Measurements from ENCODE around the gene LATS2.
"Not testable (repeated sequence)": the region's sequence is repeated elsewhere in the genome, so short reads cannot be mapped to it uniquely, and the experiment has no call there.

LATS2 gene

DNA sequence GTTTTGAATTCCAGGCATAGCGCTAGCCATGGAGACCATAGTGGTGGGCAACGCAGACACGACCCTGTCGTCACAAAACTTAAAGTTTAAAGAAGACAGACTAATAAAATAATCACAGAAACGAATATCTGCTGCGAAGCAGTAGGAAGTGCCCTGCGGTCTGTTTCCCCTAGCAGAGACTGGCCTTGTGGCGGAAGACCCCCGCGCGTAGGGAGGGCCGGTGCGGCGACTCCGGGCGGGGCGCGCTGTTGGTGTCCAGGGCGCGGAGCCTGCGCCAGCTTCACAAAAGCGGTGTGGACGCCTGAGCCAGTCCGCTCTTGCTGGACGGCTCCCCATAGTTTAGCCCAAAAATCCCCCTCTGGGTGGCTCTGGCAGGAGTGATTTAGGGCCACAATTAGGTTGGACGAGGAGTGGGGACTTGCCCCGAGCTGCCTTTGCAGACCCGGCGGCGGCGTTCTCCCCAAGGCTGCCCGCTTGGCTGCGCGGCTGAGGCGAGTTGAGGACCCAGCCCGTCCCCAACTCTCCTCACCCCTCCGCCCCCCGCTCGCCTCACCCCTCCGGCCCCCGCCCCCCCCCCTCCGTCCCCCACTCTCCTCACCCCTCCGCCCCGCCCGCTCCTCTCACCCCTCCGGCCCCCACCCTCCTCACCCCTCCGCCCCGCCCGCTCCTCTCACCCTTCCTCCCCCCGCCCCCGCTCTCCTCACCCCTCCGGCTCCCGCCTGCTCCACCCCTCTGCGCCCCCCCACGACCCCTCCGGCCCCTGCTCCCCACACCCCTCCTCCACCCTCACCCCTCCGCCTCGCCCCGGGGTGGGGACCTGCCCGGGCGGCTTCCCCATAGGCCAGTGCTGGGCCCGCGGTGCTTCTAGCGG lies 14.2 kb upstream of the LATS2 start:
- DNase-seq, result peak in 2 of 10 donors; percentile 22 to 25

DNA sequence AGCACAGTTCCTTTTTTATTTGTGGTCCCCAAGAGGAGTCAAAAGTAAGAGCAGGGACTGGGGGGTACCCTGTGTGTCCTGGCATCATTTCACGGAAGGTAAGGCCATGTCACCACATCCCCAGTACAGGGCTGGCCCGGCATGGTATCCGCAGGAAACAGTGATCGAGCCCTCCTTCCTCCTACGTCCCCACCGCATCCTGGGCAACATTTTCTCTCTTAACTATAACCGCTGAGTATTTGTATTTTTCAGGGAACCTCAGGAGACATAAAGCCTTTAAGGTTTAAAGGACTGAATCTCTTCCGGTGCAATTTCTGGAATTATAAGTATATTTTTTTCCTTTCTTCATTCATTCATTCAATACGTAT lies 13.6 kb upstream of the LATS2 start:
- intact Hi-C loops (cut with DNase I), result no loop called here
- DNase-seq, result no peak

More for the DNA sequence above, 14.2 kb upstream of the LATS2 start:
- intact Hi-C loops (cut with DNase I), result no loop called here

DNA sequence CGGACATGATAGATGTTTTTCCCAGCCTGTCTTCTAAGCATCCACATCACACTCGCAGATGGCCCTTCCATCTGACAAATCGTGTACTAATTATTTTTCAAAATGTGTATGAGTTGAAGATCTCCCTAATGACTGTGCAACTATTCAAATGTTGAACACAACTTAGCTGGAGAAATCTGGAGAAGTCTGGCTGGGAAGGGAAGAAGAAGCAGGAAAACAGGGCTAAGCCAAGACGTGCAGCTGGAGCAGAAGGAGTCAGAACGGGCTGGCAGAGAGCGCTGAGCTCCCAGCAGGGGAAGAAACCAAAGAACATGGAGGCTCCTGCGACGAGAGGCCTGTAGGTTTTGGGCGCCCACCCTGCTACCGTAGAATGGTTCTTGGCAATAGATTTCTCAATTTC lies 13.2 kb upstream of the LATS2 start:
- intact Hi-C loops (cut with DNase I), result no loop called here
- DNase-seq, result no peak

GRCh38 chr13:21071924-21072323 lies 10.5 kb upstream of the LATS2 start:
- intact Hi-C loops (cut with DNase I), result no loop called here
- DNase-seq, result no peak

- no peak for DNase-seq
- intact Hi-C loops (cut with DNase I), result no loop called here
These were observed 9.6 kb upstream of the LATS2 start for GRCh38 chr13:21071015-21071414.

GRCh38 chr13:21069561-21070004 lies 8.2 kb upstream of the LATS2 start:
- intact Hi-C loops (cut with DNase I), result no loop called here
- no peak for DNase-seq

DNA sequence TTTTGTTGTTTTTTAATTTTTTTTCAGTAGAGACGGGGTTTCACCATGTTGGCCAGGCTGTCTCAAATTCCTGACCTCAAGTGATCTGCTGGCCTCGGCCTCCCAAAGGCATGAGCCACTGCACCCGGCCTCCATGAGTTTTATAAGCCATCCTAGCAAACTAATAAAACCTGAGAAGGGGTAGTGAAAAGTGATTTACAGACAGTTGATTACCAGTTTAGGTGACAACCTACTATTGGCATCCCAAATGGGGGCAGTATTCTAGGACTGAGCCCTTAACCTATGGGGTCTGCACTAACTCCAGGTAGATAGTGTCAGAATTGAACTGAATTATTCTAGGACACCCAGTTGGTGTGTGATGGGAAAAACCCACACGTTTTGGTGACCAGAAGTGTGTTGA lies 6.5 kb upstream of the LATS2 start:
- intact Hi-C loops (cut with DNase I), result no loop called here
- DNase-seq, result no peak

GRCh38 chr13:21066946-21067345 lies 5.6 kb upstream of the LATS2 start:
- no peak for DNase-seq
- intact Hi-C loops (cut with DNase I), result no loop called here

- intact Hi-C loops (cut with DNase I), result no loop called here
- DNase-seq, result no peak
These were observed 4.3 kb upstream of the LATS2 start for GRCh38 chr13:21065686-21066085.

GRCh38 chr13:21063031-21063430 lies 1.6 kb upstream of the LATS2 start:
- no peak for DNase-seq
- intact Hi-C loops (cut with DNase I), result loop anchor here (5.0 kb wide), 1 partner anchor 121 kb away; no protein-coding TSS in a partner anchor

DNA sequence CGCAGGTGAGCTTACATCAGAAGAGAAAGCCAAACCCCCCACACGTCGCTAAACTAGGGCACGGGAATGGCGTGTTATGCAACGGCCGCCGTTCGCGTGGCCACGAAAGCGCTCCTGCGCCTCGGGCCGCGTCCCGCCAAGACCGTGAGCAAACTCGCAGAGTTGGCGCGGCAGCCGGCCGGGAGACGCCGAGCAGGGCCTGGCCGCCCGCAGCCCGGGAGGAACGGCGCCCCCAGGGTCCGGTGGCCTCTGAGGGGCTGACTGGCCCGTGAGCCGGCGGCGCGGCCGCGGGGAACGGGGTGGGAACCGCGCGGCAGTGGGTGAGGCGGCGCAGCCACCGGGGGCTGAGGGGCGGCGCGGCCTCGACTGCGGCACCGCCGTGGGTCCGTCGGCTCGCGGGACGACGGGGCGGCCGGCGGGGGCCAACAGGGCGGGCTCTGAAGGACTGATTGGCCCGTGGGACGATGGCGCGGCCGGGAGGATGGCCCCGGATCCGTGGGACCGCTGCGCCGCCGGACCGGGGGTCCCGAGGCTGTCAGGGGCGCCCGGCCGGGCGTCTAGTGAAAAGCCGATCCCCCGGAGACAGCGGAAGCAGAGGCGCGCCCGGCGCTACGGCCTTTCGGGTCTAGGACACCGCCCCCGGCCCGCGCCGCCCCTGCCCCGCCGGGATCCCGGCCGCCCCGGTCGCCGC lies 903 bp downstream of the LATS2 start:
- intact Hi-C loops (cut with DNase I), result loop anchor here (5.0 kb wide), 1 partner anchor 118 kb away; no protein-coding TSS in a partner anchor
- DNase-seq, result peak in 2 of 10 donors; percentile 35 to 80

GRCh38 chr13:21059641-21060337 lies 1.6 kb downstream of the LATS2 start:
- peak in 1 of 10 donors; percentile 75 for DNase-seq
- intact Hi-C loops (cut with DNase I), result loop anchor here (5.0 kb wide), 1 partner anchor 117 kb away; no protein-coding TSS in a partner anchor

- DNase-seq, result no peak
- intact Hi-C loops (cut with DNase I), result no loop called here
These were observed 3.0 kb downstream of the LATS2 start for GRCh38 chr13:21058361-21058760.

GRCh38 chr13:21055511-21056045 lies 5.8 kb downstream of the LATS2 start:
- intact Hi-C loops (cut with DNase I), result no loop called here
- DNase-seq, result no peak

DNA sequence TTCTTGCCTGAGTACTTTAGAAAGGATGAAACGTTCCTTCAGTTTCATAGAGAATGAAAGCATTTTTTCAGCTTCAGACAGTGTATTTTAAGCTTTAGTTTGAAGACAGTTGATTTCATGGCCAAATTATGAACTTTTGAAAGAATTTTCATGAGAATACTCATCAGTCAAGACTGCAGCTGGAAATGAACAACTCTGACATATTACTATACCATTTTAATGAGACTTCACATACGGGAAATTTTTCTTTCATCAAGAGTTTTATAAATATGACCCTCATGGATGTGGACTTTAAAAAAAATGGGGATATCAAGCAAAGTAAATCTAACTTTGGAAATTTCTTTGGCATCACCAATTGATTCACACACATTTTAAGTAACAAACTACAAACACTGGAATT lies 6.4 kb downstream of the LATS2 start:
- intact Hi-C loops (cut with DNase I), result no loop called here
- DNase-seq, result no peak

DNA sequence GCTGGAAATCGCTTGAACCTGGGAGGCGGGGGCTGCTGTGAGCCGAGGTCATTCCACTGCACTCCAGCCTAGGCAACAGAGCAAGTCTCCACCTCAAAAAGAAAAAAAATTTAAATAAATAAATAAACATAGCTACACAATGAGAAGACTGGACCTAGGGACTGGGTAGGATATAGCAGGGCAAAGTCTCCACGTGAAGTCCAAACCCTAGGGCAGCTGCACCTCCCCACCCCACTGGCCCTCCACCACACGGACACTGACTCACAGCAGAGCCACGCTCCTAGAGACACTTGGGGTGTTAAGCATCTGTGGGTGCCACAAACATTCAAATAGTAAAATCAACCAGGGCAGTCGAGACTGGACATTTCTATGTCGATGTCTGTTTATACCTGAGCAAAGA lies 7.1 kb downstream of the LATS2 start:
- DNase-seq, result peak in 1 of 10 donors; percentile 40
- intact Hi-C loops (cut with DNase I), result no loop called here

GRCh38 chr13:21053231-21053630 lies 8.2 kb downstream of the LATS2 start:
- intact Hi-C loops (cut with DNase I), result no loop called here
- peak in 1 of 10 donors; percentile 33 for DNase-seq

- DNase-seq, result peak in 1 of 10 donors; percentile 46
- intact Hi-C loops (cut with DNase I), result no loop called here
These were observed 9.7 kb downstream of the LATS2 start for GRCh38 chr13:21051675-21052074.

- intact Hi-C loops (cut with DNase I), result no loop called here
- peak in 1 of 10 donors; percentile 48 for DNase-seq
These were observed 10.8 kb downstream of the LATS2 start for GRCh38 chr13:21050288-21051197.

DNA sequence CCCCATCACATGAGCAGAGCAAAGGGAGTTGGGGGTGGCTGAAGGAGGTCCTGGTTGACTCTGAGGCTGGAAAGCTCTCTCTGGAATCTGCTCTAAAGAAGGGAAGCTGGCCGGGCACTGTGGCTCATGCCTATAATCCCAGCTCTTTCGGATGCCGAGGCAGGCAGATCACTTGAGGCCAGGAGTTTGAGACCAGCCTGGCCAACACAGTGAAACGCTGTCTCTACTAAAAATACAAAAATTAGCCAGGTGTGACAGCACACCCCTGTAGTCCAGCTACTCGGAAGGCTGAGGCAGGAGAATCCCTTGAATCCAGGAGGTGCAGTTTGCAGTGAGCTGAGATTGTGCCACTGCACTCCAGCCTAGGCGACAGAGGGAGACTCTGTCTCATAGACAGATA lies 11.7 kb downstream of the LATS2 start:
- intact Hi-C loops (cut with DNase I), result not testable (repeated sequence)
- DNase-seq, result peak in 1 of 10 donors; percentile 10

Data from posterior cingulate gyrus (tissue), 11 donors.